Heart left ventricle (tissue), 16 donors: ENCODE data around the gene TMEFF2. TPM values are rescaled to one million over a fixed set of nuclear protein-coding genes. Genes with fewer than 3 reads are reported as not detected.

Experiments used
- ATAC-seq, 4 donors: fragments of 200-7000 bp; cut with Tn5 transposase; one replicate each; pipeline ENCODE4 v1.9.1; 2020 to 2022; ENCODE audit warnings: moderate library complexity in 4 of 4, mild to moderate bottlenecking in 3 of 4, moderate number of reproducible peaks in 1 of 4
- DNase-seq, 5 donors: peaks; one replicate each; pipeline ENCODE4 v3.0.0-alpha.2; 2020
- H3K27ac ChIP-seq, 12 donors: fragments of 200-600 bp; sonication (generic) in 4 of 12; one replicate each; pipeline versions ENCODE4 v1.5.0 to v1.8.0; 2016 to 2022; ENCODE audit warnings: mild to moderate bottlenecking in 2 of 12
- H3K27me3 ChIP-seq, 9 donors: fragments of 200-600 bp; sonication (generic) in 2 of 9; one replicate each; pipeline versions ENCODE4 v1.5.1 to v1.8.0; 2016 to 2022; ENCODE audit warnings: mild to moderate bottlenecking in 3 of 9
- H3K36me3 ChIP-seq, 9 donors: fragments of 200-600 bp; sonication (generic) in 2 of 9; one replicate each; pipeline versions ENCODE4 v1.5.0 to v1.8.0; 2018 to 2022; ENCODE audit warnings: mild to moderate bottlenecking in 2 of 9
- H3K4me1 ChIP-seq, 12 donors: fragments of 200-600 bp; sonication (generic) in 4 of 12; one replicate each; pipeline versions ENCODE4 v1.5.0 to v1.8.0; 2016 to 2022; ENCODE audit warnings: mild to moderate bottlenecking in 3 of 12
- H3K4me3 ChIP-seq, 12 donors: fragments of 200-600 bp; sonication (generic) in 4 of 12; one replicate each; pipeline versions ENCODE4 v1.5.0 to v1.8.0; 2017 to 2022; ENCODE audit warnings: mild to moderate bottlenecking in 9 of 12, moderate library complexity in 4 of 12
- H3K9me3 ChIP-seq, 12 donors: fragments of 200-600 bp; sonication (generic) in 4 of 12; one replicate each; pipeline versions ENCODE4 v1.5.0 to v1.8.0; 2016 to 2022; ENCODE audit warnings: mild to moderate bottlenecking in 1 of 12
- POLR2A ChIP-seq, 2 donors: fragments of 450-650 bp; IDR thresholded peaks; one replicate each; pipeline ENCODE4 v1.6.1; 2017; ENCODE audit warnings: antibody characterized with exemption in 2 of 2, mild to moderate bottlenecking in 2 of 2, moderate library complexity in 2 of 2
- WGBS, 4 donors: extraction: QIAGEN DNeasy Blood & Tissue Kit in 2 of 4; methylation state at CpG; one replicate each; pipeline versions ENCODE4 v1.1.5 to v1.1.7; 2013 to 2018; 5-methylcytosine and 5-hydroxymethylcytosine counted together
- intact Hi-C, 10 donors: fragments of 100-400 bp; cut with DNase I; formaldehyde crosslinking; loops; one replicate each; pipeline versions ENCODE4 v1.11.1 to v1.14.2; 2022
- polyA plus RNA-seq, 2 donors: library from polyadenylated mRNA; stranded (reverse); fragments of 200-250 nt; gene quantifications; one replicate each; pipeline ENCODE4 v1.2.3, GENCODE V29; 2013
- total RNA-seq, 9 donors: library from RNA; depleted of rRNA in 2 of 9; stranded (reverse); fragments of >200 nt in 2 of 9; fragmentation: NEBNext Ultra II Directional in 3 of 9; extraction: Animal tissue kit (Norgen Biotek cat#: 25700) in 3 of 9; gene quantifications; one replicate each; pipeline versions ENCODE4 v1.1.0 to v1.2.4, GENCODE V29; 2016 to 2023
- TF ChIP-seq, protein P1 (sequence below), 12 donors: fragments of 200-600 bp; sonication (generic) in 4 of 12; IDR thresholded peaks; one replicate each; pipeline versions ENCODE4 v1.5.0 to v1.8.0; 2018 to 2022; ENCODE audit warnings: antibody characterized with exemption in 12 of 12, mild to moderate bottlenecking in 5 of 12
- donor health status: ischemic (EF 13 %, LVEDD 7.1; RV severe dilation, severe dysfunction).
- donor health status: healthy with polysubstance abuse.
- donor health status: DM: no; HTN: yes; CAD: no.
- donor health status: DM: no; HTN: no; CAD: no.
- donor health status: ischemic (EF 25% LVEDD 6.9; RV normal size, moderate dysfunction).
- donor health status: ischemic (EF 25% LVEDD 5.7; RV mildly dilated, moderate dysfunction).
- donor health status: healthy.
- donor health status: DM: yes; HTN: yes; CAD: no.
- donor health status: ischemic (EF 35%, LVEDD 5.7; RV mildly dilated, moderate dysfunction).
- donor health status: nonischemic (EF 11% LVEDD 7.7; RV severe dilation, severe dysfunction).
- donor health status: DM: yes; HTN: yes; CAD: no.
- donor health status: PGD.
- donor health status: ischemic (EF 29% LVEDD 5.4; RV normal size, mild dysfunction).
- donor health status: nonischemic (EF 23%, LVEDD 6.1; RV moderate dilation, normal function).

The TMEFF2 gene
- total and polyA plus RNA-seq, 11 donors: 0.08 to 0.44 (median 0.23) TPM; not detected in 7

DNA sequence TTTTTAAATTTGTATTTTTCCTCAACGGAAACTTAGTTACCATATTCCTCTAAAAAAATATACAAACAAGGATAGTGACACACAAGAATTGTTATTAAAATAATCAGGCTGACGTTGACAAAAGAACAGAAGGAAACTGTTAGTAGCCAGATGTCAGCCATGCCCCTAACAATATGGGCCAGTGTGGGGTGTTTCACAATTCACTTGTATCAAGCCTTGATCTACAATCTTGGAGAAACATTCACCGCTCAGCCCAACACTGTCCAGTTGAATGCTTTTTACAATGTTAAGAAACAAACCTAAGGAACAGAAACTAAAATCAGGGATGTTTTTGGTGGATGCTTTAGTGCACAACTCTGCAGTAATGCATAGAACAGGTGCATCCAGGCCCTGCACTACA is 44.6 kb downstream of the TMEFF2 start:
- Histone ChIP-seq H3K27me3 (no peaks in the 10 kb centered on the region), H3K4me1 (peaks cover 0 to 35% (median 16%) of the 10 kb centered on the region in 12 donors), H3K27ac (no peak overlapping the region), H3K9me3 (no peaks in the 10 kb centered on the region), H3K36me3 (no peaks in the 10 kb centered on the region), H3K4me3 (no peak overlapping the region)
- intact Hi-C loops: loop anchor here in 1 of 10 donors (10.0 kb wide), 1 partner anchor 125 kb away; no protein-coding TSS in a partner anchor
- ATAC-seq (no peak), DNase-seq (no peak)
- TF ChIP-seq POLR2A (IDR thresholded peaks at IDR 0.05): no peak
- TF ChIP-seq, protein P1, sequence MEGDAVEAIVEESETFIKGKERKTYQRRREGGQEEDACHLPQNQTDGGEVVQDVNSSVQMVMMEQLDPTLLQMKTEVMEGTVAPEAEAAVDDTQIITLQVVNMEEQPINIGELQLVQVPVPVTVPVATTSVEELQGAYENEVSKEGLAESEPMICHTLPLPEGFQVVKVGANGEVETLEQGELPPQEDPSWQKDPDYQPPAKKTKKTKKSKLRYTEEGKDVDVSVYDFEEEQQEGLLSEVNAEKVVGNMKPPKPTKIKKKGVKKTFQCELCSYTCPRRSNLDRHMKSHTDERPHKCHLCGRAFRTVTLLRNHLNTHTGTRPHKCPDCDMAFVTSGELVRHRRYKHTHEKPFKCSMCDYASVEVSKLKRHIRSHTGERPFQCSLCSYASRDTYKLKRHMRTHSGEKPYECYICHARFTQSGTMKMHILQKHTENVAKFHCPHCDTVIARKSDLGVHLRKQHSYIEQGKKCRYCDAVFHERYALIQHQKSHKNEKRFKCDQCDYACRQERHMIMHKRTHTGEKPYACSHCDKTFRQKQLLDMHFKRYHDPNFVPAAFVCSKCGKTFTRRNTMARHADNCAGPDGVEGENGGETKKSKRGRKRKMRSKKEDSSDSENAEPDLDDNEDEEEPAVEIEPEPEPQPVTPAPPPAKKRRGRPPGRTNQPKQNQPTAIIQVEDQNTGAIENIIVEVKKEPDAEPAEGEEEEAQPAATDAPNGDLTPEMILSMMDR (IDR thresholded peaks at IDR 0.05): no peak
- 84 to 91% (median 87%) methylated on average over 3 of the region's 3 CpGs for WGBS, 4 donors

DNA sequence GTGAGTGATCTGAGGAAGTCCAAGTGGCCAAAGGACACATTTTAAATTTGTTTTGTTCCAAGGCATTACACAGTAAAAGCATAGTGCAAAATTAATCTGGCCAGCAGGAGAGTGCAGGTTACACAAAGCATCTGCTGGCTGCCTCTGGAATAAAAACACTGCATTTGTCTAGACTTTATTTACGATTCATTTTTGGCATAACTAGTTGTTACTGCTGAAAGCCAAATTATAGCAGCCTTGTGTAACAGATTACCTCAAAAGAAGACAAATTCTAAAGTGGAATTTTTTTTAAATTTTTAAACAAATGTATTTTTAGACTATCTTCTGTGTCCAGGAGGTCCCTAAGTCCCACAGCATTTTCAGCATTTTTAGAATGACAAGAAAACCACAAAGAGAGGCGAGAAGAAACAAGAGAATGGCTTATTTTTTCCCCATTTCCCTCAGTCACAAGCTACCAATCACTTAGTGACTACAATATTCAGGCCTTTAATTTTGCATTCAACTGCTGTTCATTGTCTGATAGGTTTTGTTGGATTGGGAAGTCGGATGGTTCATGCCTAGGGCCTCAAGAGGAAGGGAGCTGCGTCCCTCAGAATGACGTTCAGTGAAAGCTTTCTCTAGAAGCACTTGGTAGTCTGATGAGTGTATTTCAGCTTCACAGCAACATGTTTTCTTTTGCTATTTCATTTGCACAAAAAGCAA is 46.0 kb downstream of the TMEFF2 start:
- ATAC-seq: peak in 3 of 4 donors; percentile 62 to 84 (median 65)
- no peaks in the 10 kb centered on the region for H3K36me3 ChIP-seq
- no peak for TF ChIP-seq POLR2A (IDR thresholded peaks at IDR 0.05)
- TF ChIP-seq, protein P1 (IDR thresholded peaks at IDR 0.05): no peak
- H3K9me3 ChIP-seq: no peaks in the 10 kb centered on the region
- no peak overlapping the region for H3K4me3 ChIP-seq
- intact Hi-C loops: no loop called here
- peak overlapping the region in 9 of 12 donors; percentile 2 to 64 (median 46) for H3K27ac ChIP-seq
- WGBS, 4 donors: 64 to 74% (median 70%) methylated on average over 5 of the region's 5 CpGs
- H3K27me3 ChIP-seq: no peaks in the 10 kb centered on the region
- H3K4me1 ChIP-seq: peaks cover 0 to 35% (median 16%) of the 10 kb centered on the region in 12 donors
- DNase-seq: no peak

DNA sequence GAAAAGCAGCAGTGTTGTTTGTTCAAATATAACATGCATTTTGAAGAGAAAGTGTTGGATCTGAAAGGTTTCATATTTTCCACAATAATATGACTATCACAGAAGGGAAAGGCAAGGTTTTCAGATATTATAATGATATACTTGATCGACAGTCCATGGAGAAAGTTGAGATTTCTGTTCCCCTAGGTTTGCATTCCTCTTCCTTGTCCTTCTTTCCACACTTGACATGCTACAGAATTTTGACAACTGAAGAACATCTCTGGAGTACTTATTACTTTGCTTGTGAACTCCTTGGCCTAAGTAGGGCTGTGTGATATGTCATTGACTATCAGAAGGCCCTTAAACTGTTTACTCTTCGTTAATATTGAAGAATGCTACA is 46.5 kb downstream of the TMEFF2 start:
- H3K9me3 ChIP-seq: no peaks in the 10 kb centered on the region
- no peak for ATAC-seq
- H3K4me1 ChIP-seq: peaks cover 0 to 35% (median 16%) of the 10 kb centered on the region in 12 donors
- no peak for DNase-seq
- peak overlapping the region in 5 of 12 donors; percentile 7 to 60 (median 45) for H3K27ac ChIP-seq
- TF ChIP-seq POLR2A (IDR thresholded peaks at IDR 0.05): no peak
- TF ChIP-seq, protein P1 (IDR thresholded peaks at IDR 0.05): no peak
- no peaks in the 10 kb centered on the region for H3K27me3 ChIP-seq
- WGBS, 4 donors: 53 to 65% (median 55%) methylated on average over 2 of the region's 2 CpGs
- H3K4me3 ChIP-seq: no peak overlapping the region
- no peaks in the 10 kb centered on the region for H3K36me3 ChIP-seq
- intact Hi-C loops: no loop called here

DNA sequence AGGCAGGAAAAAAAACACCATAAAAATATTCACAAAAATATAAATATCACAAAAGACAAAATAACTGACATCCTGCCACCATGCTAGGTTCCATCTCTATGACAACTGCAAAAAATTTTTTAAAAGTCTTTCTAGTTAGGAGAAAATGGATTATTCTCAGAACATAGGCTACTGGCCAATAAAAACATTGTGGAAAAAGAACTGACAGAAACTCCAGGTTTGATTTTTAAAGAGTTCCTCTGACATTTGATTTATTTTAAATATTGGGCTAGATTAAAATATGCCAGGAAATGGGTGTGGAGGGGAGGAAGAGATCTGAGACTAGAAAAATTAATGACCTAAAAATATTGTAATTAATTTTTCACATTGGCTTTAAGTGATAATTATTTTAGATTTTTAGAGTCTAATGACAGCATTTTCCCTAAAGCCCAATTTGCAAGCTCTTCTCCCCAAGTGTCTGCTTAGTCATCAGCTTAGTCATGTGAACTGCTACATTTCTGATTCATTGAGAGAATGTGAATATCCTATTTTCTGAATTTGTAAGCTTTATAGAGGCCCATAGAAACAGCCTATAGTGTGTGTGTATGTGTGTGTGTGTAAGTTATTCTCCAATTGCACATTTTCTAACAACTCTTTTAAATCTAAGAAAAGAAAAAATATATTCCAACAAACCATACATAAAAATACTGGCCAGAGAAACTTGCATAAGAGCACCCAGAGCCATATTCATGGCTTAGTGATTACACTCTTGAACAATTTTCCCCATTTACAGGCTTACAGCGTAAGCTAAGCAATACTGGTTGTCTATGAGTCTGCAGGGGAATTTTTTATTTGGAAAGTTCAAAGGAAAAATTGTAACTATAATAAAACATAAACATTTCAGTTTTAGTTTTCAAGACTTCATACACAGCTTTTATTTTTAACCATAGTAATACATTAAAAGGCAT is 48.4 kb downstream of the TMEFF2 start:
- no peak overlapping the region for H3K4me3 ChIP-seq
- ATAC-seq (peak in 1 of 4 donors; percentile 24), DNase-seq (no peak)
- no peaks in the 10 kb centered on the region for H3K27me3 ChIP-seq
- no peaks in the 10 kb centered on the region for H3K9me3 ChIP-seq
- no peaks in the 10 kb centered on the region for H3K36me3 ChIP-seq
- H3K4me1 ChIP-seq: peaks cover 0 to 35% (median 16%) of the 10 kb centered on the region in 12 donors
- WGBS, 4 donors: 88 to 95% (median 94%) methylated on average over 1 of the region's 1 CpG
- TF ChIP-seq, protein P1 (IDR thresholded peaks at IDR 0.05): no peak
- TF ChIP-seq POLR2A (IDR thresholded peaks at IDR 0.05): no peak
- H3K27ac ChIP-seq: peak overlapping the region in 2 of 12 donors; percentile 1 to 16
- intact Hi-C loops: no loop called here
